Loucy (cell line): ENCODE data around the gene ARFIP1.

Experiments
- CTCF ChIP-seq: fragments of 200-600 bp; sonication (generic); conservative IDR thresholded peaks from 2 replicates; pipeline ENCODE4 v1.5.1; 2014; ENCODE audit warnings: mild to moderate bottlenecking, antibody characterized with exemption, low read length
- EZH2phosphoT487 ChIP-seq: fragments of 200-600 bp; IDR thresholded peaks from 2 replicates; pipeline ENCODE4 v1.6.1; 2018; ENCODE audit warnings: antibody characterized with exemption, mild to moderate bottlenecking, moderate library complexity, borderline replicate concordance

DNA sequence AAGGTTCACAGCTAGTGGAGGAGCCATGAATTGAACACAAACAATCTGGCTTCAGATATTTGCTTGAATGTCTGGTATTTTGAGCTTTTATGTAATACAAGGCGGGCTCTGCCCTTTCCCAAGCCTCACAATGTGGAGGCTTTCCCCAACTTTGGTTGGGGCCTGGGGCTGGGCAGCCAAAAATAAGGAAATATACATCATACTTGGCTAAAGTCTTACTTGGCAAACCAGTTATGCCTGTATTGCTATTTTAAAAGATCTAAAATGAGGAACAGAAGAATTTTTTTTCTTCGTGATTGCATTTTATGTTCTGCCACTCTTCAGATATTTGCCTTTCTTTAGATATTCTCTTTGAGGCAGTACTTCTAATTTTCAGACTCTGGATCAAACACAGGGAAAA lies 26.1 kb downstream of the ARFIP1 start:
- no peak for TF ChIP-seq CTCF
- no peak for TF ChIP-seq EZH2phosphoT487
